Trophoblast cell (in vitro differentiated cells and primary cell): ENCODE results near the gene AKAP6.

ENCODE experiments used
- DNase-seq, 2 donors: peaks; one replicate each; pipeline ENCODE4 v3.0.0-alpha.2; 2016
- H2AFZ ChIP-seq: 2 replicates; pipeline ENCODE4 v1.6.1; 2013; ENCODE audit warnings: low read length, moderate library complexity, mild to moderate bottlenecking; ENCODE audit not compliant: insufficient read depth, poor library complexity
- H2AK5ac ChIP-seq: 2 replicates; pipeline ENCODE4 v1.6.1; 2013; ENCODE audit warnings: mild to moderate bottlenecking, low read length
- H2BK120ac ChIP-seq: 2 replicates; pipeline ENCODE4 v1.6.1; 2013; ENCODE audit warnings: low read length, mild to moderate bottlenecking, moderate library complexity; ENCODE audit not compliant: insufficient read depth, poor library complexity
- H2BK12ac ChIP-seq: 2 replicates; pipeline ENCODE4 v1.6.1; 2013; ENCODE audit warnings: mild to moderate bottlenecking, low read length, moderate library complexity
- H2BK5ac ChIP-seq: 2 replicates; pipeline ENCODE4 v1.6.1; 2013; ENCODE audit warnings: low read length, low read depth, moderate library complexity, mild to moderate bottlenecking; ENCODE audit not compliant: poor library complexity
- H3K14ac ChIP-seq: 2 replicates; pipeline ENCODE4 v1.6.1; 2013; ENCODE audit warnings: mild to moderate bottlenecking, low read length
- H3K18ac ChIP-seq: 2 replicates; pipeline ENCODE4 v1.6.1; 2013; ENCODE audit warnings: mild to moderate bottlenecking, low read length
- H3K23ac ChIP-seq: 2 replicates; pipeline ENCODE4 v1.6.1; 2013; ENCODE audit warnings: low read length
- H3K27ac ChIP-seq: 2 replicates; pipeline ENCODE4 v1.5.1; 2013; ENCODE audit warnings: low read depth, mild to moderate bottlenecking, inconsistent platforms, low read length, moderate library complexity
- H3K27me3 ChIP-seq: 2 replicates; pipeline ENCODE4 v1.6.1; 2013; ENCODE audit warnings: inconsistent platforms, mild to moderate bottlenecking, low read length, moderate library complexity; ENCODE audit not compliant: insufficient read depth
- H3K36me3 ChIP-seq, 2 experiments: 1 replicate in 1 of 2; 2 replicates in 1 of 2; pipeline ENCODE4 v1.6.1; 2013; ENCODE audit warnings: low read length in 2 of 2, mild to moderate bottlenecking in 2 of 2, moderate library complexity in 1 of 2; ENCODE audit not compliant: insufficient read depth in 2 of 2, control insufficient read depth in 1 of 2
- H3K4ac ChIP-seq: 2 replicates; pipeline ENCODE4 v1.6.1; 2013; ENCODE audit warnings: low read depth, mild to moderate bottlenecking, low read length, moderate library complexity
- H3K4me1 ChIP-seq, 2 experiments: 1 replicate in 1 of 2; 2 replicates in 1 of 2; pipeline ENCODE4 v1.6.1; 2013; ENCODE audit warnings: low read length in 2 of 2, mild to moderate bottlenecking in 2 of 2, moderate library complexity in 1 of 2; ENCODE audit not compliant: insufficient read depth in 2 of 2, control insufficient read depth in 1 of 2
- H3K4me2 ChIP-seq: 2 replicates; pipeline ENCODE4 v1.6.1; 2013; ENCODE audit warnings: inconsistent platforms, mild to moderate bottlenecking, low read length, moderate library complexity
- H3K4me3 ChIP-seq: 2 replicates; pipeline ENCODE4 v1.5.1; 2013; ENCODE audit warnings: mild to moderate bottlenecking, low read depth, low read length, inconsistent platforms
- H3K79me1 ChIP-seq: one replicate; pipeline ENCODE4 v1.6.1; 2013; ENCODE audit warnings: low read length
- H3K79me2 ChIP-seq: 2 replicates; pipeline ENCODE4 v1.6.1; 2013; ENCODE audit warnings: low read length, mild to moderate bottlenecking; ENCODE audit not compliant: control insufficient read depth, insufficient read depth, poor library complexity
- H3K9ac ChIP-seq: 2 replicates; pipeline ENCODE4 v1.6.1; 2013; ENCODE audit warnings: mild to moderate bottlenecking, low read length
- H3K9me3 ChIP-seq: 2 replicates; pipeline ENCODE4 v1.6.1; 2013; ENCODE audit warnings: low read depth, mild to moderate bottlenecking, control low read depth, inconsistent platforms, low read length; ENCODE audit not compliant: insufficient read depth
- H4K12ac ChIP-seq: 2 replicates; pipeline ENCODE4 v1.6.1; 2013; ENCODE audit warnings: low read depth, mild to moderate bottlenecking, low read length, moderate library complexity
- H4K8ac ChIP-seq: 2 replicates; pipeline ENCODE4 v1.6.1; 2013; ENCODE audit warnings: low read depth, mild to moderate bottlenecking, low read length, moderate library complexity
- H4K91ac ChIP-seq: one replicate; pipeline ENCODE4 v1.6.1; 2013; ENCODE audit warnings: low read depth, mild to moderate bottlenecking, low read length, moderate library complexity
- WGBS: extraction: QIAGEN DNeasy Blood & Tissue Kit; methylation state at CpG from one replicate; pipeline ENCODE4 v1.1.7; 2013; ENCODE audit warnings: missing lambda C conversion rate; ENCODE audit not compliant: insufficient read length, insufficient coverage; ENCODE audit errors: extremely low coverage; 5-methylcytosine and 5-hydroxymethylcytosine counted together

AKAP6 gene

GRCh38 chr14:32512813-32513212 lies 183.7 kb downstream of the AKAP6 start:
- no peak overlapping the region for H3K23ac ChIP-seq
- no peak overlapping the region for H4K8ac ChIP-seq
- no peak overlapping the region for H3K14ac ChIP-seq
- no peaks in the 10 kb centered on the region for H3K79me2 ChIP-seq
- no peak overlapping the region for H3K27ac ChIP-seq
- peaks cover 4 to 5% of the 10 kb centered on the region in 2 experiments for H3K4me1 ChIP-seq
- H2BK12ac ChIP-seq: no peak overlapping the region
- H3K79me1 ChIP-seq: peaks cover 5% of the 10 kb centered on the region
- no peak overlapping the region for H3K4ac ChIP-seq
- H3K4me2 ChIP-seq: no peak overlapping the region
- H4K12ac ChIP-seq: no peak overlapping the region
- H3K36me3 ChIP-seq: no peaks in the 10 kb centered on the region
- DNase-seq: no peak
- H4K91ac ChIP-seq: no peak overlapping the region
- no peaks in the 10 kb centered on the region for H3K27me3 ChIP-seq
- H3K9ac ChIP-seq: no peak overlapping the region
- H2AK5ac ChIP-seq: no peak overlapping the region
- no peak overlapping the region for H2AFZ ChIP-seq
- H2BK5ac ChIP-seq: no peak overlapping the region
- H2BK120ac ChIP-seq: no peak overlapping the region
- no peak overlapping the region for H3K18ac ChIP-seq
- H3K4me3 ChIP-seq: no peak overlapping the region
- H3K9me3 ChIP-seq: peaks cover 3% of the 10 kb centered on the region

- no peak overlapping the region for H2AFZ ChIP-seq
- no peak overlapping the region for H2BK12ac ChIP-seq
- no peak overlapping the region for H3K4ac ChIP-seq
- no peak overlapping the region for H3K9ac ChIP-seq
- H3K14ac ChIP-seq: no peak overlapping the region
- H3K79me2 ChIP-seq: no peaks in the 10 kb centered on the region
- no peak overlapping the region for H3K18ac ChIP-seq
- H4K12ac ChIP-seq: no peak overlapping the region
- no peak overlapping the region for H2BK5ac ChIP-seq
- no CpG with 5 or more reads among the region's 1 CpG for WGBS
- no peak overlapping the region for H4K91ac ChIP-seq
- no peak overlapping the region for H3K4me2 ChIP-seq
- H3K27me3 ChIP-seq: no peaks in the 10 kb centered on the region
- peak in 1 of 2 donors; percentile 36 for DNase-seq
- H3K4me3 ChIP-seq: no peak overlapping the region
- peaks cover 5% of the 10 kb centered on the region for H3K79me1 ChIP-seq
- H3K9me3 ChIP-seq: peaks cover 3% of the 10 kb centered on the region
- no peak overlapping the region for H4K8ac ChIP-seq
- H3K27ac ChIP-seq: no peak overlapping the region
- no peaks in the 10 kb centered on the region for H3K36me3 ChIP-seq
- H2AK5ac ChIP-seq: no peak overlapping the region
- peaks cover 4 to 5% of the 10 kb centered on the region in 2 experiments for H3K4me1 ChIP-seq
- no peak overlapping the region for H3K23ac ChIP-seq
- no peak overlapping the region for H2BK120ac ChIP-seq
Observed at GRCh38 chr14:32513571-32514009, 184.5 kb downstream of the AKAP6 start.

GRCh38 chr14:32514236-32514635 lies 185.1 kb downstream of the AKAP6 start:
- WGBS: no CpG with 5 or more reads among the region's 1 CpG

GRCh38 chr14:32514681-32515080 lies 185.6 kb downstream of the AKAP6 start:
- no peak overlapping the region for H2AFZ ChIP-seq

More at GRCh38 chr14:32514236-32514635, 185.1 kb downstream of the AKAP6 start:
- Histone ChIP-seq H2AFZ (no peak overlapping the region), H4K12ac (no peak overlapping the region), H3K27me3 (no peaks in the 10 kb centered on the region), H3K4ac (no peak overlapping the region), H3K14ac (no peak overlapping the region), H2BK5ac (no peak overlapping the region), H2AK5ac (no peak overlapping the region), H2BK120ac (no peak overlapping the region), H3K9ac (no peak overlapping the region), H3K79me2 (no peaks in the 10 kb centered on the region), H2BK12ac (no peak overlapping the region), H3K36me3 (no peaks in the 10 kb centered on the region), H3K4me3 (no peak overlapping the region), H3K4me2 (no peak overlapping the region), H4K91ac (no peak overlapping the region), H3K4me1 (peaks cover 4 to 5% of the 10 kb centered on the region in 2 experiments), H3K9me3 (peaks cover 3% of the 10 kb centered on the region), H3K27ac (no peak overlapping the region), H3K18ac (no peak overlapping the region), H3K79me1 (peaks cover 5% of the 10 kb centered on the region), H4K8ac (no peak overlapping the region), H3K23ac (no peak overlapping the region)
- DNase-seq: no peak

More at GRCh38 chr14:32514681-32515080, 185.6 kb downstream of the AKAP6 start:
- Histone ChIP-seq H3K27me3 (no peaks in the 10 kb centered on the region), H3K9ac (no peak overlapping the region), H3K4me1 (peaks cover 2 to 3% of the 10 kb centered on the region in 2 experiments), H3K4me2 (no peak overlapping the region), H4K12ac (no peak overlapping the region), H3K18ac (no peak overlapping the region), H3K23ac (no peak overlapping the region), H3K36me3 (no peaks in the 10 kb centered on the region), H3K4ac (no peak overlapping the region), H2BK12ac (no peak overlapping the region), H3K9me3 (peaks cover 3% of the 10 kb centered on the region), H3K79me1 (peaks cover 3% of the 10 kb centered on the region), H4K8ac (no peak overlapping the region), H3K4me3 (no peak overlapping the region), H2AK5ac (no peak overlapping the region), H3K14ac (no peak overlapping the region), H2BK120ac (no peak overlapping the region), H2BK5ac (no peak overlapping the region), H3K27ac (no peak overlapping the region), H3K79me2 (no peaks in the 10 kb centered on the region), H4K91ac (no peak overlapping the region)
- no peak for DNase-seq
